ENCODE measurements around the gene ABCA2.
"Not testable (repeated sequence)": the region's sequence is repeated elsewhere in the genome, so short reads cannot be mapped to it uniquely, and the experiment has no call there.

ABCA2 gene

GRCh38 chr9:137046088-137046787 lies 18.2 kb upstream of the ABCA2 start, which contains the start of gene NPDC1:
Gene NPDC1, minus strand, starts transcription at chr9:137046177. Its CDS starts 188 bp downstream, at chr9:137045989.
- peak in 40 of 56 donors; percentile 21 to 77 (median 56) for DNase-seq

- DNase-seq: peak in 12 of 56 donors; percentile 19 to 63 (median 36)
These were observed 17.5 kb upstream of the ABCA2 start for GRCh38 chr9:137045294-137046087.

GRCh38 chr9:137044502-137045177 lies 16.6 kb upstream of the ABCA2 start:
- peak in 13 of 56 donors; percentile 13 to 57 (median 45) for DNase-seq

GRCh38 chr9:137044037-137044436 lies 16.0 kb upstream of the ABCA2 start:
- DNase-seq: no peak

GRCh38 chr9:137042751-137043727 lies 15.0 kb upstream of the ABCA2 start:
- no peak for DNase-seq

GRCh38 chr9:137041124-137041523 lies 13.1 kb upstream of the ABCA2 start:
- DNase-seq: peak in 1 of 56 donors; percentile 26

GRCh38 chr9:137040568-137040967 lies 12.5 kb upstream of the ABCA2 start:
- no peak for DNase-seq

- DNase-seq: no peak
These were observed 11.8 kb upstream of the ABCA2 start for GRCh38 chr9:137039611-137040366.

- DNase-seq: no peak
These were observed 10.9 kb upstream of the ABCA2 start for GRCh38 chr9:137038916-137039315.

- DNase-seq: no peak
These were observed 9.4 kb upstream of the ABCA2 start for GRCh38 chr9:137037483-137037882.

- no peak for DNase-seq
These were observed 9.0 kb upstream of the ABCA2 start for GRCh38 chr9:137037035-137037434.

- no peak for DNase-seq
These were observed 7.9 kb upstream of the ABCA2 start for GRCh38 chr9:137035937-137036336.

- no peak for DNase-seq
These were observed 7.4 kb upstream of the ABCA2 start for GRCh38 chr9:137035507-137035834.

GRCh38 chr9:137034709-137035506 lies 6.9 kb upstream of the ABCA2 start:
- DNase-seq: peak in 54 of 56 donors; percentile 29 to 88 (median 74)

GRCh38 chr9:137034039-137034708 lies 6.1 kb upstream of the ABCA2 start:
- DNase-seq: peak in 1 of 56 donors; percentile 48

GRCh38 chr9:137033481-137033880 lies 5.4 kb upstream of the ABCA2 start:
- not testable (repeated sequence) for DNase-seq

- no peak for DNase-seq
These were observed 4.8 kb upstream of the ABCA2 start for GRCh38 chr9:137032858-137033257.

- DNase-seq: peak in 3 of 56 donors; percentile 14 to 32 (median 30)
These were observed 4.0 kb upstream of the ABCA2 start, which contains the start of gene FUT7 for GRCh38 chr9:137031904-137032640. Gene FUT7, minus strand, starts transcription at chr9:137032088. Its CDS starts 97 bp downstream, at chr9:137031991.

All from amygdala (tissue), 56 donors.